BE2C (cell line): ENCODE data around the gene CD58.

Source experiments
- DNase-seq: peaks from one replicate; pipeline ENCODE4 v3.0.0-alpha.2; 2020
- H3K27me3 ChIP-seq: fragments of 250-450 bp; sonication (Bioruptor Pico); 2 replicates; pipeline ENCODE4 v1.5.1; 2020; ENCODE audit warnings: mild to moderate bottlenecking
- H3K36me3 ChIP-seq: fragments of 250-450 bp; sonication (Bioruptor Pico); 2 replicates; pipeline ENCODE4 v1.5.1; 2020; ENCODE audit warnings: mild to moderate bottlenecking
- H3K4me1 ChIP-seq: fragments of 250-450 bp; sonication (Bioruptor Pico); 2 replicates; pipeline ENCODE4 v1.5.1; 2020
- H3K4me3 ChIP-seq: 2 replicates; pipeline ENCODE4 v1.5.1; 2011; ENCODE audit warnings: low read depth, low read length
- H3K9me3 ChIP-seq: fragments of 250-450 bp; sonication (Bioruptor Pico); 2 replicates; pipeline ENCODE4 v1.5.1; 2020
- TF ChIP-seq, protein P1 (sequence below): IDR thresholded peaks from 2 replicates; pipeline ENCODE4 v1.5.1; 2012; ENCODE audit warnings: mild to moderate bottlenecking, low read depth, low read length

CD58 gene

DNA sequence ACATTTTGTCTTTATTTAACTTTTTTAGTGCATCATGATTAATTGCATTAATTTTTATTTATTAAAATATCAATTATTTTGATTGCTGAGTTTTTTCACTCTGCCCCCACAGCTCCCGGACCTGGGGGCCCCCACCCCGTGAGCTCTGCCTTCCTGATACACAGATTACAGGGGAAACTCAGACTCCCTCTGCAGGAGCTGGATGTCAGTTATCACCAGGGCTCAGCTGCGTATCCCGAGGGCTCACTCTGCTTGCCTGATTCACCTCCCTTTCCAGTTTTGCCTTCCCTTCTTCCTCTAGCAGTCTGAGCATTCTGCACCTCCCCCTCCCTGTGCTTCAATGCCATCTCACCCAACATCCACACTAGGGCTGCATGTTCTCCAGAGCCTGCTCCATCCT, 99.6 kb downstream of the CD58 start:
- DNase-seq, result peak; percentile 68
- H3K27me3 ChIP-seq, result no peaks in the 10 kb centered on the region
- H3K4me3 ChIP-seq, result no peak overlapping the region
- H3K9me3 ChIP-seq, result no peaks in the 10 kb centered on the region
- H3K4me1 ChIP-seq, result peaks cover 58% of the 10 kb centered on the region
- H3K36me3 ChIP-seq, result no peaks in the 10 kb centered on the region
- TF ChIP-seq, protein P1, sequence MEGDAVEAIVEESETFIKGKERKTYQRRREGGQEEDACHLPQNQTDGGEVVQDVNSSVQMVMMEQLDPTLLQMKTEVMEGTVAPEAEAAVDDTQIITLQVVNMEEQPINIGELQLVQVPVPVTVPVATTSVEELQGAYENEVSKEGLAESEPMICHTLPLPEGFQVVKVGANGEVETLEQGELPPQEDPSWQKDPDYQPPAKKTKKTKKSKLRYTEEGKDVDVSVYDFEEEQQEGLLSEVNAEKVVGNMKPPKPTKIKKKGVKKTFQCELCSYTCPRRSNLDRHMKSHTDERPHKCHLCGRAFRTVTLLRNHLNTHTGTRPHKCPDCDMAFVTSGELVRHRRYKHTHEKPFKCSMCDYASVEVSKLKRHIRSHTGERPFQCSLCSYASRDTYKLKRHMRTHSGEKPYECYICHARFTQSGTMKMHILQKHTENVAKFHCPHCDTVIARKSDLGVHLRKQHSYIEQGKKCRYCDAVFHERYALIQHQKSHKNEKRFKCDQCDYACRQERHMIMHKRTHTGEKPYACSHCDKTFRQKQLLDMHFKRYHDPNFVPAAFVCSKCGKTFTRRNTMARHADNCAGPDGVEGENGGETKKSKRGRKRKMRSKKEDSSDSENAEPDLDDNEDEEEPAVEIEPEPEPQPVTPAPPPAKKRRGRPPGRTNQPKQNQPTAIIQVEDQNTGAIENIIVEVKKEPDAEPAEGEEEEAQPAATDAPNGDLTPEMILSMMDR, result peak; percentile 36; the same call in 1 of the 2 replicates

GRCh38 chr1:116470671-116471070, 100.2 kb downstream of the CD58 start:
- Histone ChIP-seq H3K27me3 (no peaks in the 10 kb centered on the region), H3K9me3 (no peaks in the 10 kb centered on the region), H3K4me3 (no peak overlapping the region), H3K4me1 (peaks cover 55% of the 10 kb centered on the region), H3K36me3 (no peaks in the 10 kb centered on the region)
- DNase-seq, result no peak
- TF ChIP-seq, protein P1, result no peak

DNA sequence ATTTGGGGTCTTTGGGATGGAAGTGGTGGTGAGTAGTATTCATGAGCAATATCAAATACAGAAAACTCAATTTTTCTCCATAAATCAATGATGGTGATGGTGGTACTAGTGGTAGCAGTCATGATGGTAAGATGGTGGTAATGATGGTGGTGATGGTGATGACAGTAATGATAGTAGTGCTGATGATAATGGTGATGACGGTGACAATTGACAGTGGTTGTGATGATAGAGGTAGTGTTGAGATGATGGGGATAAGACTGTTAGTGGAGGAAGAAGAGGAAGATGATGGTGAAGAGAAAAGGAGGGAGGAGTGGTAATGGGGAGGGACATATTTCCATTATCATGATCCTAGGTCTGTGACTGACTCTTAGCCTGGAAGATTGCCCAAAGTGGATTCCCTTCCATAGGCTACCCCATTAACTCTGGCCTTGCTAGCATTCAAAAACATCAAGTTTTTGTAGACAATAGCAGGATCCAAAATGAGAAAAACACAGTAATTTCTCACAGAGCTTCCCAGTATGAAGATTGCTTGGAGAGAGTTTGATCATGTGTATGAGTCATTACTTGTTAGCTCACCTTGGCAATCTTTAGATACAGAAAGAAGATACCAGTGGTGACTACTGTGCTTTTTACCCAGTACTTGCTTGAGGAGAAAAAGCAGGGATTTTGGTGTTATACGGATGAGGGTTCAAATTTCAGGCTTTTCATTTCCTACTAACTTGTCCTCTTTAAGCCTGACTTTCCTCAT, 103.8 kb downstream of the CD58 start:
- Histone ChIP-seq H3K9me3 (no peaks in the 10 kb centered on the region), H3K4me3 (no peak overlapping the region), H3K27me3 (no peaks in the 10 kb centered on the region), H3K4me1 (peaks cover 43% of the 10 kb centered on the region), H3K36me3 (no peaks in the 10 kb centered on the region)
- TF ChIP-seq, protein P1, result no peak
- no peak for DNase-seq

- TF ChIP-seq, protein P1, result 0 out of 2 replicates have a peak, but pooled peaks have one; percentile 2
- Histone ChIP-seq H3K4me1 (peaks cover 37% of the 10 kb centered on the region), H3K9me3 (no peaks in the 10 kb centered on the region)
Observed at GRCh38 chr1:116465845-116466685, 104.8 kb downstream of the CD58 start.

GRCh38 chr1:116465477-116465844, 105.4 kb downstream of the CD58 start:
- H3K4me3 ChIP-seq, result no peak overlapping the region
- H3K4me1 ChIP-seq, result peaks cover 34% of the 10 kb centered on the region
- H3K36me3 ChIP-seq, result no peaks in the 10 kb centered on the region
- no peaks in the 10 kb centered on the region for H3K27me3 ChIP-seq
- TF ChIP-seq, protein P1, result no peak
- no peaks in the 10 kb centered on the region for H3K9me3 ChIP-seq
- DNase-seq, result no peak

More at GRCh38 chr1:116465845-116466685, 104.8 kb downstream of the CD58 start:
- Histone ChIP-seq H3K36me3 (no peaks in the 10 kb centered on the region), H3K4me3 (peak overlapping the region; percentile 12; the same call in 1 of the 2 replicates), H3K27me3 (no peaks in the 10 kb centered on the region)
- DNase-seq, result peak; percentile 82
